Activated CD4-positive, CD25-positive, alpha-beta regulatory T cell treated with anti-CD3 and anti-CD28 coated beads, Interleukin-2, amount 50 U/mL, for 16 hours (primary cell): ENCODE data around the gene PDZK1.
"Not testable (repeated sequence)": the region's sequence is repeated elsewhere in the genome, so short reads cannot be mapped to it uniquely, and the experiment has no call there.

Experiments used
- DNase-seq: peaks from one replicate; pipeline ENCODE4 v3.0.0-alpha.2; 2020; ENCODE audit warnings: low read depth, low spot score

Gene PDZK1

DNA sequence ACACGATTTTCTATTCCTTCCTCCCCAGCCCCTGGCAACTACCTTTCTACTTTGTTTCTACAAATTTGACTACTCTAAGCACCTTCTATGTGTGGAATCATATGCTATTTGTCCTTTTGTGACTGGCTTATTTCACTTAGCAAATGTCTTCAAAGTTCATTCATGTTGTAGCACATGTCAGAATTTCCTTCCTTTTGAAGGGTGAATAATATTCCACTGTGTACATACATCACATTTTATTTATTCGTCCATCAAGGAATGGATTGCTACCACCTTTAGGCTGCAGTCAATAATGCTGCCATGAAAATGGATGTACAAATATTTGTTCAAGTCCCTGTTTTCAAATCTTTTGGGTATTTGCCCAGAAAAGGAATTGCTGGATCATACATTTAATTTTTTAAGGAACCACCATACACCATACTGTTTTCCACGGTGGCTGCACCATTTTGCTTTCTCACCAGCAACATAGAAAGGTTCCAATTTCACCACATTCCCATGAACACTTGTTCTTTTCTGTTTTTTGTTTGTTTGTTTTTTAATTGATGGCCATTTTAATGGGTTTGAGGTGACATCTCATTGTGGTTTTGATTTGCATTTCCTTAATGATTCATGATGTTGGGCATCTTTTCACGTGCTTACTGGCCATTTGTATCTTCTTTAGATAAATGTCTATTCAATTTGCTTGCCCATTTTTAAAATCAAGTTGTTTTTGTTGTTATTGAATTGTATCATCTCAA is 3.3 kb upstream of the PDZK1 start:
- no peak for DNase-seq

DNA sequence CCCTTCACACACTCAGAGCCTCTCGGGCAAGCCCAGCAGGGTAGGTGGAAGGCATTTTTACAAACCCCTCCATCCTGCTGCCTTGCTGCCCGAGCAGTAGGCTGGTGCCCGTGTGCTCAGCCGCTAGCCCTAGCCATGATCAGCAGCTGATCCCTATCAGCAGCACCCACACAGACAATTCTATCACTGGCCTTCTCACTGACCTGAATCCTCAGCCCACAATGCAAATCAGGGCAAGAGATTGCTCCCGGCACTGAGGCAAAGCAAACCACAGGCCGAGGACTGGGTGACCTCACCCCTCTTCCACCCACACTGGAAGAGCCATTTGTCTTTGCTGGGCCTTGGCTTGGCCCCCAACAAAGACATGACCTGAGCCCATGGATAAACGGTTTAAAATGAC is 895 bp upstream of the PDZK1 start:
- no peak for DNase-seq

DNA sequence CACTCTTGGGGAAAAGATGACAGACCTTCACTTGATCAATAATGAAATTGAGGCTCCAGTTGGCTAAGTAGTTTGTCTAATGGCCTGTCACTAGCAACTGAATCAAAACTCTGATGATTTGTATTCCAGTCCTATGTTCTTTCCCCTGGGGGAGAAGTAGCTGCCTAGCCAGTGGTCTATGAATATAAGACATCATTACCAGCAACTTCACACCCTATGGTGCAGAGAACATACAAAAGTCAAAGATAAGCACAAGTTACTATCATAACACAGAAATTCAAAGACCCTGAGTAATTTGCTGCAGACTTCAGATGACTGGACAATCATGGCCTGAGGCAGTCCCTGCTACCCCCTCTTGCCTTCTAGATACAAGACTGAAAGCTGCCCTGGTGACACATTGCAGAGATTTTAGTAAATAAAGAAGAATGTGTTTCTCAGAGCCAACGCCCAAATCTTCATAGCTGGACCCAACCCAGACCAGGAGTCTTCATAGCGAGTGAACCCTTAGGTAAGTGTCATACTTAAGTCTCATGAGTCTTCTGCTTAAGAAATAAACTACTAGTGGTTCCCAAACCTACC is 993 bp downstream of the PDZK1 start:
- DNase-seq, result no peak

DNA sequence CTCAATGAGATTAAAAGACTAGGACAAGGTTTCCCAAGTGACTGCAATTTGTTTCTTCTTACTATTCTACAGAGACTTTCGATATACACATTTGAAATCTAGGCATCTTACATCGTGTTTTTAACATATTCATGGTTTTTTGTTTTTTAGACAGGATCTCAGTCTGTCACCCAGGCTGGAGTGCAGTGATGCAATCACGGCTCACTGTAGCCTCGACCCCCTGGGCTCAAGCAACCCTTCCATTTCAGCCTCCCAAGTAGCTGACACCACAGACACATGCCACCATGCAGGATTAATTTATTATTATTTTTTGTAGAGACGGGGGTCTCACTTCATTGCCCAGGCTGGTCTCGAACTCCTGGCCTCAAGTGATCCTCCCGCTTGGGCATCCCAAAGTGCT is 1.5 kb downstream of the PDZK1 start:
- DNase-seq, result no peak

DNA sequence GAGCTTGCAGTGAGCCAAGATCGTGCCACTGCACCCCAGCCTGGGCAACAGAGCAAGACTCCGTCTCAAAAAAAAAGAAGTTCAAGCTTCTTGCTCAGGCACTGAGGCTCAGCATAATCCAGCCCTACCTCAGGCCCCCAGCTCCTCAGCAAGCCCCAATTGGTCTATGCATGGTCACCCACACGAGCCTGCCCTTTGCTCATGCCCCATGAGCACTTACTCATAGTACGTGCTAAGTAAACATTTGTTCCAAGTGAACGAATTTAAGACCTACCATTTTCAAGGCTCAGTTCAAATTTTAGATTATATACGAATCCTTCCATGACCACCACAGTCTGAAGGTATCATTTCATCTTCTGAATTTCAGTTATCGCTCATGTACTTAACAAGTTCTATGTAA is 4.3 kb downstream of the PDZK1 start:
- no peak for DNase-seq

DNA sequence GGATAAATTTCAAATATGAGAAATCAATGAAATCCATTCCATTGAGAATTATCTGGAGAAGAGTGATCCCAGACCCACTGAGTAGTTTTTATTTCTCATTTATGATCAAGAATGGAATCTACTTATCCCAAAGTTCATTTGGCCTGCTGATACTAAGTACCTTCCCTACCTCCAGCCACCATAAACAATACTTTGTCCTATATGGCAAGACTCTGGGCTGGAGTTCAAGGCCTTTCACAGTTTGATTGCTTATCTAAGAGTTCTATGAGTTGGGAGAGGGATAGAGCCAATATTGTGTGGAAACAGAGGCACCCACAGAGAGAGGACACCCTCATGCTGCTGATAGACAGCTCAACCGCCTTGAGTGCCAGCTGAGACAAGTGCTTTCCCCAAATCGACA is 5.1 kb downstream of the PDZK1 start:
- DNase-seq, result no peak

DNA sequence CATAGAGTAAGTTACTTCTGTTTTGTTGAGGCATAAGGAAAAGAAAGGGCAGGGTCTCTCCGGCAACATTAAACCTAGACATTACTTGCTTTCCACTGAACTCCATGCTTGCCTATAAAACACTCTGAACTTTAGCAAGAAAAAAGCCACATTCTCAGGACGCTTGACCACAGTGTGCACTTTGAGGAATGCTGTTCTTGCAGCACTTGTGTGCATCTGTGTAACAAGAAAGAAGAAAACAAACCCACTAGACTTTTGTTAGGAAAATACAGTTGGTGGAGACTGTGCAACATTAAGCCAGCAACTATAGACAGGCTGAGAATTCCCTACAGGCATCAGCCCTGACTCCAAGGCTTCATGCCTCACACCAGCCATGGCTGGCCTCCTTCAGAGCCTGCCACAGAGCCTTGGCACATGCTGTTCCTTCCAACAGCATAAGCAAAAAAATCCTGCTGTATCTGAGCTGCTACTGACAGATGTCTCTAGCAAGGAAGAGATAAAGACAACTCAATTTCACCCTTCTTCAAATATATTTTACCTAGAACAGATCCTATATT is 5.8 kb downstream of the PDZK1 start:
- DNase-seq, result no peak

DNA sequence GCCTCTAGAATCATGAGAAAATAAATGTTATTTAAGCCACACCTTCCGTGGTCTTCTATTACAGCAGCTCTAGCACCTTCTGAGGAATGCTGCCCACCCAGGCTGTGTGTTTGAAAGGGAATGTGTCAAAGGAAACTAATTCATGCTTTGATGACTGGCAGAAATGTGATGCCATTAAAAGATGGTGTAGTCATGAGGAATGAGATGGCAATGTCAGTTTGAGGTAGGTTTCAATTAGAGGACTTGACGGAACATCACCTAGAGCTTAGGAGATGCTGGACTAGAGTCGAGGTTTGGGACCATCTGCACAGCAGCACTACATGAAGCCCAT is 10.6 kb downstream of the PDZK1 start:
- no peak for DNase-seq

DNA sequence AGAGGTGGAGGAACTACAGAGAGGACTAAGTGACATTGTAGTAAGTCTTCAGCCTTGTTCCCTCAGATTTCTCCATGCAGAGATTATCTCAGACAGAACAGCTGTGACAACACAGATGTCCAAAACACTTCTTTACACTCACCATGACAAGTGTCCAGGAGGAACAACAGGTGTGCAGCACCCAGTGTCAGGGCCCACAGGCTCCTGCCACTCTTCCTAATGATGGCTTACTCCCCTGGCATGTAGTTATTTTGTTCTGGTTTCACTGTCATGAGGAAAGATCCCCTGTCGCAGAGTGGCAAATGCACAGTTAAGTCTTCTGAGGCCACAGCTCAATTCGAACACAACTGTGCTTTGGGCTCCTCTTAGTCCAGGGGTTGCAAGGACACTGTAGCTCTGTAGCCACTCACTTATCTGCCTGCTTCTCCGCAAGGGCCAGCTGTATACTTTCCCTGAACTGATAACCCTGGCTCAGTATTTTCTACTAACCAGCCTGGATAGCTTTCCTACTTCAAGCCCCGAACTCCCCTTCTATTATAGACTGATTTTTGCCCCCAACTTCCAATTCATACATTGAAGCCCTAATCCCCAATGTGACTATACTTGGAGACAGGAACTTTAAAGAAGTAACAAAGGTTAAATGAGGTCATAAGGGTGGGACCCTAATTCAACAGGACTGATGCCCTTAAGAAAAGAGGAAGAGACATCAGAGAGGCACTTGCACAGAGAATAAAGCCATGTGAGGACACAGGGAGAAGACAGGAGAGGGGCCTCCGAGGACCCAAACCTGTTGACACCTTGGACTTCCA is 11.1 kb downstream of the PDZK1 start:
- no peak for DNase-seq

DNA sequence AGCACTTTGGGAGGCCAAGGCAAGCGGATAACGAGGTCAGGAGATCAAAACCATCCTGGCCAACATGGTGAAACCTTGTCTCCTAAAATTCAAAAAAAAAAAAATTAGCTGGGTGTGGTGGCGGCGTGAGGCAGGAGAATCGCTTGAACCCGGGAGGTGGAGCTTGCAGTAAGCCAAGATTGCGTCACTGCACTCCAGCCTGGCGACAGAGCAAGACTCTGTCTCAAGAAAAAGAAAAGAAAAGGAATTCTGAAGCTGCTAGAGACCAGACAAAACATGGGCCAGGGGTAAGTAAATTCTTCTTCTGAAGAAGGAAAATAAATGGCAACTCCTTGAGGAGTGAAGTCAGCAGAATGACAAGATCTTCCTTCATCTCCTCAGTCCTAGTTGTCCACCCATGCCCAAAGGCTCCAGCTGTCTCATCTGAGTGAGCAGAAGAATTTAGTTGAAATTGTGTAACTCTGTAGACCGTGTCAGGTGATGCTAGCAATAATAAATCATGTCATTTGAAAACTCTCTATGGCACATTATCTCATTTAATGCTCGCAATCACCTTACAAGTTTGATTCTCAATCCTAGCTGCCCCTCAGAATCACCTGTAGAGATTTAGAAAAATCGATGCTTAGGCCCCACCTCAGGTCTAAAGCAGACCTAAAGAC is 14.3 kb downstream of the PDZK1 start:
- no peak for DNase-seq

DNA sequence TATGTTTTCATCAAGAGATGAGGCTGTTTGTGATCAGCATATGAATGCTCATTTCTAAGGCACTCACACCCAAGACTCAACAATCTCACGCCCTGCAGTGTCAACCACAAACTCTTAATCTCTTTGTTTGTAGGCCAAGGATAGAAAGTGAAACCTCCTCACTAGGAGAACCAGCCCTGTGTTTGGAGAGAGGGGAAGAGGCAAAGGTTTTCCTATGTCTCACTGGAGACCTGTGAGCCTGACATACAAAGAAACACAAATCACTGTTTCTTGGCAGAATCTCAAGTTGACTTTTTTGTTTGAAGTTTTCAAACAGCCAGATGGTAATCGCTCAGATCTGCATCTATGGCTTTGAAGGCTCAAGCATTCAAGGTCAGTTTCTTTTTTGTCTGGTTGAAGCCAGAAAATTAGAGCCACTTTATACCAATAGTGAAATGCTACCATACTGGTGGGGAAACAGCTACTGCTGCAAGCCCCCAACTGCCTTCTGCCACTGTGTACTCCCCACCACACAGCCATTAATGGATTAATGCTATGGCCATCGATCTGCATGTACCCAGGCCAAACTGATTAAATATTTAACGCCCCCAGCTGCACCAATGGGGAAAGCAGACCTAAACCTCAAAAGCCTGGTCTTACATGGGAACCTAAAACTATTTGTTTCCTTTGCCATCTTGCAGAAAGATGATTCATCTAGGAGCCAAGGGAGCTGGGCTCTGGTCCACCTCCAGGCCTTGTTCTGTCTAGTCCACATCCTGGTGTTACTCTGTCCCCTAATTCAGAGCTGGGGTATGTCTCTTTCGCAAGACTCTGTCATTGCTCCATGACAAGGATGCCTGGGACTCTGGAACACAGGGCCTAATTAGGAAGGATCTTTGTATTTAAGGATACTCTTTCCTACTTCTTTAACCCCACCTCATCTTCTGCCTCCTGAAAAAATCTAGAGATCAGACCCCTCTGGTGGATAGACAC is 16.3 kb downstream of the PDZK1 start:
- no peak for DNase-seq

DNA sequence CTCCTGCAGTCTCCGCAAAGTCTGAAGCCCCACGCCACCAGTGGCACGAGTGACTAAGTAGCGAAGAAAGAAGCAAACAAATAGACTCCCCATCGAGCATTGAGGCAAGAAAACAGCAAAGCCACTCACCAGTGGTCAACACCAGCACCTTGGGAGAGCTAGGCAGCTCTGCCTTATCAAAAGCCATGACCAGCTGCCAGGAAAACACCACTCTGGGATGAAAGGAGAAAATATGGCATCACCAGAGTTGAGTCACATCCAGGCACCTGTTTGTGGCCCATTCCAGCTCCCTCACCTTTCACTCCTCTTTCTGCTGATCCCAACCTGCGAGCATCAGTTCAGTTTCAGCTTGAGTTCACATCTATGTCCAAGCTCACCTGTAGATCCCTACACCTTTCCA is 17.2 kb downstream of the PDZK1 start:
- DNase-seq, result no peak

DNA sequence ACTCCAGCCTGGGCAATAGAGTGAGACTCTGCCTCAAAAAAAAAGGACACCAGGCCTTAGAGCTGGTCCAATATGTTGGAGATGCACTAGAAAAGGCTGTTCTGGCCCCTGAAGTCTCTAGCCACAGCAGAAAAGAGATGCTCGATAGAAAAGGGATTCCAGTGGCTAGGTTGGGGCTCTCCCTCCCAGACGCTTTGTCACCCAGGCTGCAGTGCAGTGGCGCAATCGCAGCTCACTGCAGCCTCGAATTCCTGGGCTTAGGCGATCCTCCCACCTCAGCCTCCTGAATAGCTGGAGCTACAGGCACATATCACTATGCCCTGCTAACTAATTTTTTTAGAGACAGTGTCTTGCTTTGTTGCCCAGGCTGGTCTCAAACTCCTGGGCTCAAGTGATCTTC is 18.2 kb downstream of the PDZK1 start:
- DNase-seq, result no peak

DNA sequence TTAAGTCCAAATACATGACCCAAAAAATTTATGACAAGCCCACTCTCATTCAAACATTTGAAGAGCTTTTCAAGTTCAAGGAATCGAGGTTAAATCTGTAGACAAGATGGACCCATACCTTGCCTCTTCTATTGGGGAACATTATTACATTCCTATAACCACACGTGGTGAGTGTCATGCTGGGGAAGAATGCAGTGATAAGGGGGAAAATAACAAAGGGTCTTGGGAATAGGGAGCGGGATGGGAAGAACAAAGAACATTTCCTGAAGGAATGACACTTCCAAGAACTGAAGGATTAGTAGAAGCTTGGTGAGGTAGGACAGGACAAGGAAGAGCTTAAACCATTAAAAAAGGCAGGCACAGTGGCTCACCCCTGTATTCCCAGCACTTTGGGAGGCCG is 18.8 kb downstream of the PDZK1 start:
- DNase-seq, result no peak

DNA sequence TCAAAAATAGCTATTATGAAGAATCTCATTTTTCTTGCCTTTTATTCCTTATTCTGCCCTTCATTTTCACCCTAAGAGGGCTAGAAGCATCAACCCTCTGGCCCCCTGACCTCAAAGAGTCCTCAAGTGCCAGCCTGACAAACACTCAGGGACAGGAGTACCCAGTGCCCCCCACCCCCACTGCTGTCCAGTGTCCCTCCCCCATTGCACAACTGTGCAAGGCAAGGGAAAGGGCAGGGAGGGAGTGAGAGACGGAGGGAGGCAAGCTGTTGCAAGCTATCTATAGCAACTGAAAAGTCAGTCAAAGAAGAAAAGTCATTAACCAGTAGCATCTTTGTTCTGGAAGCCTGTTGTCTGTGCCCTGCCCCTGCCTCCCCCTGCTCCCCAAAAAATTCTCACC is 21.1 kb downstream of the PDZK1 start:
- not testable (repeated sequence) for DNase-seq

DNA sequence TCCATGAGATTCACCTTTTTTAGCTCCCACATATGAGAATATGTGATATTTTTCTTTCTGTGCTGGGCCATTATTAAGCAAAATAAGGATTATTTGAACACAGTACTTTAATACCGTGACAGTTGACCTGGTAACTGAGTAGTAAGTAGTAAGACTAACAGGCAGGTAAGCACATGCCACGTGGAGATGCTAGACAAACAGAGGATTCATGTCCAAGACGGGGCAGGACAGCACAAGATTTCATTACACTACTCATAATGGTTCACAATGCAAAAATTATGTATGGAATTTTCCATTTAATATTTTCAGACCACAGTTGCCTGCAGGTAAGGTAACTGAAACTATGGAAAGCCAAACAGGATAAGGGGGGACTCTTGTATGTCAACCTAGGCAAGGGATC is 22.3 kb downstream of the PDZK1 start:
- DNase-seq, result not testable (repeated sequence)

DNA sequence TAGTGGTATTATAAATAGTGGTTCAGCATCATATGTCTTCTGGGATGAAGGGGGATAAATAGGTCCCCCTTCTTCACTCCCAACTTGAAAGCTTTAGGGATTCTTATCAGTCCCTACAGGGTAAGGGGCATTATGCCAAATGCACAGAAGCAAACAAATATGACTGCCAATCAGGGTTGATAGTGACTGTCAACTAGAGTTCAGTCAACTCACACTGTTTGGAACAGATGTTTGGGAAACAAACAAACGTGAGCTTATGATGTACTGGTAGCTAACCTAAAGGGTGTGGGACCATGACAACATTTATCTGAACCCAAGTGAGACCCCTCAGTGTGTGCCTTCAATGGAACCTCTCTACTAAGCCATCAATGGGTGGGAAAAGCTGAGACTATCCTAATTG is 34.0 kb downstream of the PDZK1 start:
- not testable (repeated sequence) for DNase-seq

DNA sequence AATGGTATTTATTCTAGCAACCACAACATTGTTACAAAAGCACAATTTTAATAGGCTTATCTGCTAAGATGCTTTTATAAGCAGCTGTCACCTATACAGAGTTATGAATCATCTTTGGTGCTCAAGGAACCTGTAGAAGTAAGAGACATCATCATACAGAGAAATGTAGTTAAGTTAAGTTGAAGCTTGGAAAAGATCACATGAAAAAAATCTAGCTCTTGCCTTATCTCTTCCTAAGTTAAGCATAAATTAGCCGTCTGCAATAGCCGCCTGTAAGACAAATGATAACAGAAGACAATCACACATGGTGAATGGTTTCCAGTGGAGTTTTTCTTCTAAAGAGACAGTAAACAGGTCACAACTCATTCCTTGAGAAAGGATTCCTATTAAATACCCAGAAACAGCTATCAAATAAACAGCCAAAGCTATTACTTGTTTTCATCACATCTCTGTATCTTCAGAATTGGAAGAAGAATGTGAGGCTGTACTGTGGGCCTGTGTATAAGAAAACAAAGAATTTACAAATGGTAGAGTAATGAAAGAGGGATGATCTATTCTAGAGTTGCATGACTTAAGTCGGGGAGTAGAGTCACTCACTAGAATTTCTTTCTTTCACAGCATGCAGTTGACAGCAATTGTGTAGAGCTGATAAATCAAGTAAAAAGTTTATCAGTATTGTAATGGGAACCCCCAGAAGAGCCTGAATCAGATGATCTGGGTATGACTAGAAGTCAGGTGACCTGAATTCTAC is 36.0 kb downstream of the PDZK1 start:
- not testable (repeated sequence) for DNase-seq

DNA sequence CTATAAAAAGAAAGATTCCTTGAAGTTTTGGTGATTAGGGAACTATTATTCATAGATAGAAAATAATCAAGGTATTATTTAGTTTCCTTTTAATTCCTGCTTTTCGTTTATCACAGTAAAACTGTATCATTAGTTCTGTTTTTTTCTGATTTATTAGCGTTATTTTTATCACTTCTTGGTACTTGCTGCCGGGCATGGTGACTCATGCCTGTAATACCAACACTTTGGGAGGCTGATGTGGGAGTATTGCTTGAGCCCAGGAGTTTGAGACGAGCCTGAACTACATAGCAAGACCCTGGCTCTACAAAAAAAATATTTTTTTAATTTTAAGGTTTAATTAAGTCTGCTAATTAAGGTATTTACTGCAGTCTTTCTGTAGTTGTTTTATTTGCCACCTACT is 42.2 kb downstream of the PDZK1 start:
- not testable (repeated sequence) for DNase-seq

DNA sequence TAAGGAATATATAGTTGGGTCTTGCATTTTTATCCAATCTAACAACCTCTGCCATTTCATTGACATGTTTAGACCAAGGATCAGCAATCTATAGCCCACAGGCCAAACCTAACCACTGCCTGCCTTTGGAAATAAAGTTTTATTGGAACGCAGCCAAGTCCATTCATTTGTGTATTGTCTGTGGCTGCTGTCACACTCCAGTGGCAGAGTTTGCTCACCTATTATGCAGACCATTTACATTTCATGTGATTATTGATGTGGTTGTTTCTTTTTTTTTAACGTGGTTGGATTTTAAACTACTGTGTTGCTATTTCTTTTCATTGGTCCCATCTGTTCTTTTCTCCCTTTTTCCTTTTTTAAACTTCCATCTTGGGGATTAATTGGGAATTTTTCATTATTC is 44.7 kb downstream of the PDZK1 start:
- not testable (repeated sequence) for DNase-seq
